ENCODE results near the gene FOSL2. TPM values are rescaled to one million over a fixed set of nuclear protein-coding genes. Genes with fewer than 3 reads are reported as not detected.
A peak's percentile ranks its signal among the peaks of the same experiment; 100 is the strongest.

FOSL2 gene
- total RNA-seq, 1 experiment from 2014 or later: 141 TPM

DNA sequence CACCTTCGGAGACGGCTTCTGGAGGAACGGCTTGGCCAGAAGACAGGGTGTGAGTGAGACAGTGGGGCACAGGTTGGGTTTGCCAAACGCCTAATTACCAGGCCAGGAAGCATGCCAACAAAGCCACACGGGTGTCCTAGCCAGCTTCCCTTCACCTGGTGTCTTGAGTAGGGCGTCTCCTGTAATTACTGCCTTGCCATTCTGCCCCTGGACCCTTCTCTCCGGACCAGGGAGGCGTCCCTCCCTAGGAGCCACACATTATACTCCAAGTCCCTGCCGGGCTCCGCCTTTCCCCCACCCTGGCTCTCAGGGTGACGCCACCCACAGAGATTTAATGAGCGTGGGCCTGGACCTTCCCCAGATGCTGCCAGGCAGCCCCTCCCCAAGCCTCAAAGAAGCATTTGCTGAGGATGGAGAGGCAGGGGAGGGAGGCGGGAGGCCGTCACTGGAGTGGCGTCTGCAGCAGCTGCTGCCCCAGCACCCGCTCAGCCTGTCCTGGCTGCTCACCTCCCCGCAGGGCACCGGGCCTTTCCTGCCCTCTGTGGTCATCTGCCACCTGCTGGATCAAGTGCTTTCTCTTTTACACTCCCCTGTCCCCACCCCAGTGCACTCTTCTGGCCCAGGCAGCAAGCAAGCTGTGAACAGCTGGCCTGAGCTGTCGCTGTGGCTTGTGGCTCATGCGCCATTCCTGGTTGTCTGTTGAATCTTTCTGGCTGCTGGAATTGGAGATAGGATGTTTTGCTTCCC lies 20.7 kb downstream of the FOSL2 start:
- TF ChIP-seq, protein P1, sequence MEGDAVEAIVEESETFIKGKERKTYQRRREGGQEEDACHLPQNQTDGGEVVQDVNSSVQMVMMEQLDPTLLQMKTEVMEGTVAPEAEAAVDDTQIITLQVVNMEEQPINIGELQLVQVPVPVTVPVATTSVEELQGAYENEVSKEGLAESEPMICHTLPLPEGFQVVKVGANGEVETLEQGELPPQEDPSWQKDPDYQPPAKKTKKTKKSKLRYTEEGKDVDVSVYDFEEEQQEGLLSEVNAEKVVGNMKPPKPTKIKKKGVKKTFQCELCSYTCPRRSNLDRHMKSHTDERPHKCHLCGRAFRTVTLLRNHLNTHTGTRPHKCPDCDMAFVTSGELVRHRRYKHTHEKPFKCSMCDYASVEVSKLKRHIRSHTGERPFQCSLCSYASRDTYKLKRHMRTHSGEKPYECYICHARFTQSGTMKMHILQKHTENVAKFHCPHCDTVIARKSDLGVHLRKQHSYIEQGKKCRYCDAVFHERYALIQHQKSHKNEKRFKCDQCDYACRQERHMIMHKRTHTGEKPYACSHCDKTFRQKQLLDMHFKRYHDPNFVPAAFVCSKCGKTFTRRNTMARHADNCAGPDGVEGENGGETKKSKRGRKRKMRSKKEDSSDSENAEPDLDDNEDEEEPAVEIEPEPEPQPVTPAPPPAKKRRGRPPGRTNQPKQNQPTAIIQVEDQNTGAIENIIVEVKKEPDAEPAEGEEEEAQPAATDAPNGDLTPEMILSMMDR (IDR thresholded peaks at IDR 0.05; ENCODE audit: unreplicated experiment): no peak
- H3K4me3 Mint-ChIP-seq (ENCODE audit: unreplicated experiment): no peak overlapping the region
- intact Hi-C loops (cut with micrococcal nuclease): no loop called here
- DNase-seq (ENCODE audit: unreplicated experiment): no peak
- POLR2A ChIA-PET: interaction anchor here (0.7 to 4.4 kb wide), 15 partner anchors 8 to 710 kb away, joined by 3 to 22 read pairs (median 4); no protein-coding TSS in a partner anchor
- H3K36me3 Mint-ChIP-seq (ENCODE audit: insufficient read depth, unreplicated experiment): no peaks in the 10 kb centered on the region
- H3K27me3 Mint-ChIP-seq (ENCODE audit: insufficient read depth, unreplicated experiment): no peaks in the 10 kb centered on the region
- no peaks in the 10 kb centered on the region for H3K9me3 Mint-ChIP-seq (ENCODE audit: unreplicated experiment)
- no TSS peak for BruUV-seq (replicated peaks)
- peak overlapping the region; percentile 19 for H3K27ac Mint-ChIP-seq (ENCODE audit: low read depth, unreplicated experiment)
- CTCF ChIA-PET: interaction anchor here (0.6 to 1.5 kb wide), 3 partner anchors 40 to 368 kb away, joined by 3 to 8 read pairs (median 4); no protein-coding TSS in a partner anchor
- peaks cover 24% of the 10 kb centered on the region for H3K4me1 Mint-ChIP-seq (ENCODE audit: insufficient read depth, unreplicated experiment)

DNA sequence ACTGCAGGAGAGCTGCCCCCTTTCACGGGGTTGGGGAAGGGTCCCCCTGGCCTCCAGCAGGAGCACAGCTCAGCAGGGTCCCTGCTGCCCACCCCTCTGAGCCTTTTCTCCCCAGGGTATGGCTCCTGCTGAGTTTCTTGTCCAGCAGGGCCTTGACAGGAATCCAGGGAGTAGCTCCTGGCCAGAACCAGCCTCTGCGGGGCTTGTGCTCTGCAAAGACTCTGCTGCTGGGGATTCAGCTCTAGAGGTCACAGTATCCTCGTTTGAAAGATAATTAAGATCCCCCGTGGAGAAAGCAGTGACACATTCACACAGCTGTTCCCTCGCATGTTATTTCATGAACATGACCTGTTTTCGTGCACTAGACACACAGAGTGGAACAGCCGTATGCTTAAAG lies 21.2 kb downstream of the FOSL2 start:
- TF ChIP-seq, protein P1 (IDR thresholded peaks at IDR 0.05; ENCODE audit: unreplicated experiment): no peak
- CTCF ChIA-PET: interaction anchor here (0.7 to 1.5 kb wide), 3 partner anchors 13 to 237 kb away, joined by 3 to 8 read pairs (median 4); no protein-coding TSS in a partner anchor
- Mint-ChIP-seq H3K9me3 (ENCODE audit: unreplicated experiment) (no peaks in the 10 kb centered on the region), H3K36me3 (ENCODE audit: insufficient read depth, unreplicated experiment) (no peaks in the 10 kb centered on the region), H3K4me1 (ENCODE audit: insufficient read depth, unreplicated experiment) (peaks cover 20% of the 10 kb centered on the region), H3K27me3 (ENCODE audit: insufficient read depth, unreplicated experiment) (no peaks in the 10 kb centered on the region), H3K27ac (ENCODE audit: low read depth, unreplicated experiment) (peak overlapping the region; percentile 19), H3K4me3 (ENCODE audit: unreplicated experiment) (no peak overlapping the region)
- no TSS peak for BruUV-seq (replicated peaks)
- intact Hi-C loops (cut with micrococcal nuclease): no loop called here
- DNase-seq (ENCODE audit: unreplicated experiment): no peak
- POLR2A ChIA-PET: interaction anchor here (0.8 to 4.4 kb wide), 13 partner anchors 11 to 710 kb away, joined by 3 to 22 read pairs (median 5); no protein-coding TSS in a partner anchor

DNA sequence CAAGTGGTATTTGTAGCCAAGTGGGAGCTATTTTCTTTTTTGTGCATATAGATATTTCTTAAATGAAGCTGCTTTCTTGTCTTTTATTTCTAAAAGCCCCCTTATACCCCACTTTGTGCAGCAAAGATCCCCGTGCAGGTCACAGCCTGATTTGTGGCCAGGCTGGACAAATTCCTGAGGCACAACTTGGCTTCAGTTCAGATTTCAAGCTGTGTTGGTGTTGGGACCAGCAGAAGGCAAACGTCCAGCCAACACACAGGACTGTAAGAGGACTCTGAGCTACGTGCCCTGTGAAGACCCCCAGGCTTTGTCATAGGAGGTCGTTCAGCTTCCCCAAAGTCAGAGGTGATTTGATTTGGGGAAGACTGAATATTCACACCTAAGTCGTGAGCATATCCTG lies 21.9 kb downstream of the FOSL2 start:
- ChIA-PET CTCF (interaction anchor here (0.6 to 1.5 kb wide), 6 partner anchors 13 to 711 kb away, joined by 3 to 8 read pairs (median 3); no protein-coding TSS in a partner anchor), POLR2A (interaction anchor here (0.6 to 4.4 kb wide), 11 partner anchors 11 to 711 kb away, joined by 3 to 22 read pairs (median 5); no protein-coding TSS in a partner anchor)
- no peak for DNase-seq (ENCODE audit: unreplicated experiment)
- BruUV-seq (replicated peaks): no TSS peak
- intact Hi-C loops (cut with micrococcal nuclease): no loop called here
- TF ChIP-seq, protein P1 (IDR thresholded peaks at IDR 0.05; ENCODE audit: unreplicated experiment): no peak
- H3K27me3 Mint-ChIP-seq (ENCODE audit: insufficient read depth, unreplicated experiment): no peaks in the 10 kb centered on the region
- H3K9me3 Mint-ChIP-seq (ENCODE audit: unreplicated experiment): no peaks in the 10 kb centered on the region
- H3K4me1 Mint-ChIP-seq (ENCODE audit: insufficient read depth, unreplicated experiment): peaks cover 13% of the 10 kb centered on the region
- H3K36me3 Mint-ChIP-seq (ENCODE audit: insufficient read depth, unreplicated experiment): no peaks in the 10 kb centered on the region
- no peak overlapping the region for H3K4me3 Mint-ChIP-seq (ENCODE audit: unreplicated experiment)
- H3K27ac Mint-ChIP-seq (ENCODE audit: low read depth, unreplicated experiment): peak overlapping the region; percentile 19

DNA sequence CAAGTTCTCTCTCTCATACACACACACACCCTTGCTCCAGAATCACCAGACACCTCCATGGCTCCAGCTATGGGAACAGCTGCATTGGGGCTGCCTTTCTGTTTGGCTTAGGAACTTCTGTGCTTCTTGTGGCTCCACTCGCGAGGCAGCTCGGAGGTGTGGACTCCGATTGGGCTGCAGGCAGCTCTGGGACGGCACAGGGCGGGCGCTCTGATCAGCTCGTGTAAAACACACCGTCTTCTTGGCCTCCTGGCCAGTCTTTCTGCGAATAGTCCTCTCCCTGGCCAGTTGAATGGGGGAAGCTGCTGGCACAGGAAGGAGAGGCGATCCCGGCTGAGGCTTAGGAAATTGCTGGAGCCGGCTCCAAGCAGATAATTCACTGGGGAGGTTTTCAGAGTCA lies 22.4 kb downstream of the FOSL2 start:
- intact Hi-C loops (cut with micrococcal nuclease): no loop called here
- BruUV-seq (replicated peaks): no TSS peak
- CTCF ChIA-PET: interaction anchor here (0.6 to 1.5 kb wide), 5 partner anchors 13 to 711 kb away, joined by 3 to 8 read pairs (median 3); no protein-coding TSS in a partner anchor
- no peaks in the 10 kb centered on the region for H3K9me3 Mint-ChIP-seq (ENCODE audit: unreplicated experiment)
- peaks cover 12% of the 10 kb centered on the region for H3K4me1 Mint-ChIP-seq (ENCODE audit: insufficient read depth, unreplicated experiment)
- no peak overlapping the region for H3K4me3 Mint-ChIP-seq (ENCODE audit: unreplicated experiment)
- TF ChIP-seq, protein P1 (IDR thresholded peaks at IDR 0.05; ENCODE audit: unreplicated experiment): no peak
- no peaks in the 10 kb centered on the region for H3K36me3 Mint-ChIP-seq (ENCODE audit: insufficient read depth, unreplicated experiment)
- no peak overlapping the region for H3K27ac Mint-ChIP-seq (ENCODE audit: low read depth, unreplicated experiment)
- POLR2A ChIA-PET: interaction anchor here (0.6 to 4.4 kb wide), 9 partner anchors 10 to 605 kb away, joined by 3 to 22 read pairs (median 5); no protein-coding TSS in a partner anchor
- no peaks in the 10 kb centered on the region for H3K27me3 Mint-ChIP-seq (ENCODE audit: insufficient read depth, unreplicated experiment)
- DNase-seq (ENCODE audit: unreplicated experiment): no peak

Measured in MCF 10A (cell line).